Natural killer cell (primary cell): ENCODE measurements around the gene PRDX6. TPM values are rescaled to one million over a fixed set of nuclear protein-coding genes. Genes with fewer than 3 reads are reported as not detected.
A peak's percentile ranks its signal among the peaks of the same experiment; 100 is the strongest.
"Not testable (repeated sequence)": the region's sequence is repeated elsewhere in the genome, so short reads cannot be mapped to it uniquely, and the experiment has no call there.

Experiments used
- ATAC-seq, 3 donors: fragments of 150-1000 bp in 2 of 3; fragments of 200-7000 bp in 1 of 3; cut with Tn5 transposase; 1 replicate in 1 of 3; 2 replicates in 2 of 3; pipeline ENCODE4 v1.10.0; 2021; ENCODE audit warnings: mild to moderate bottlenecking in 2 of 3, moderate library complexity in 2 of 3
- DNase-seq, 2 donors: peaks; one replicate each; pipeline versions ENCODE4 v3.0.0 to v3.0.0-alpha.2; 2013 to 2021; ENCODE audit warnings: mixed read lengths in 1 of 2
- H3K27ac ChIP-seq: one replicate; pipeline ENCODE4 v1.5.1; 2013; ENCODE audit warnings: mild to moderate bottlenecking, low read length
- H3K27me3 ChIP-seq: one replicate; pipeline ENCODE4 v1.6.1; 2013; ENCODE audit warnings: low read length; ENCODE audit not compliant: control insufficient read depth, insufficient read depth
- H3K36me3 ChIP-seq: one replicate; pipeline ENCODE4 v1.6.1; 2013; ENCODE audit warnings: low read length; ENCODE audit not compliant: control insufficient read depth, insufficient read depth
- H3K4me1 ChIP-seq: one replicate; pipeline ENCODE4 v1.6.1; 2013; ENCODE audit warnings: low read length; ENCODE audit not compliant: control insufficient read depth, insufficient read depth
- H3K4me3 ChIP-seq: one replicate; pipeline ENCODE4 v1.5.1; 2013; ENCODE audit warnings: low read length
- H3K9me3 ChIP-seq: one replicate; pipeline ENCODE4 v1.6.1; 2013; ENCODE audit warnings: low read length; ENCODE audit not compliant: control insufficient read depth, insufficient read depth
- H3K27ac Mint-ChIP-seq, 2 donors: one replicate each; pipeline ENCODE4 v1.8.0; 2022; ENCODE audit warnings: mild to moderate bottlenecking in 2 of 2, mixed read lengths in 2 of 2, moderate library complexity in 1 of 2
- H3K27me3 Mint-ChIP-seq, 2 donors: one replicate each; pipeline ENCODE4 v1.8.0; 2022; ENCODE audit warnings: low read depth in 2 of 2, mixed read lengths in 2 of 2
- H3K36me3 Mint-ChIP-seq: one replicate; pipeline ENCODE4 v1.8.0; 2022; ENCODE audit warnings: mixed read lengths
- H3K4me1 Mint-ChIP-seq, 2 donors: one replicate each; pipeline ENCODE4 v1.8.0; 2022; ENCODE audit warnings: mixed read lengths in 2 of 2
- H3K4me3 Mint-ChIP-seq: one replicate; pipeline ENCODE4 v1.8.0; 2022; ENCODE audit warnings: mild to moderate bottlenecking, moderate library complexity, mixed read lengths
- H3K9me3 Mint-ChIP-seq, 2 donors: one replicate each; pipeline ENCODE4 v1.8.0; 2022; ENCODE audit warnings: mixed read lengths in 2 of 2
- CTCF ChIP-seq: fragments of 200-600 bp; IDR thresholded peaks from one replicate; pipeline ENCODE4 v1.8.0; 2022; ENCODE audit warnings: antibody characterized with exemption
- WGBS: methylation state at CpG from one replicate; pipeline ENCODE4 v1.1.7; 2013; ENCODE audit warnings: missing lambda C conversion rate; ENCODE audit not compliant: insufficient coverage; 5-methylcytosine and 5-hydroxymethylcytosine counted together
- intact Hi-C: fragments of 100-400 bp; cut with micrococcal nuclease; formaldehyde crosslinking; loops from one replicate; pipeline ENCODE4 v1.14.2; 2022
- total RNA-seq, 4 donors: library from RNA; stranded (reverse); fragments of 120-200 nt in 1 of 4; gene quantifications; one replicate each; pipeline versions ENCODE4 v1.2.3 to v1.2.4, GENCODE V29; 2013 to 2022

PRDX6 gene
- total RNA-seq, 3 donors from 2014 or later (not counting 1 experiment from before 2014, with no cell fraction given) = 95.2 to 99.9 (median 99.9) TPM

GRCh38 chr1:173451981-173452380 is 25.2 kb upstream of the PRDX6 start:
- no peaks in the 10 kb centered on the region for H3K9me3 Mint-ChIP-seq
- no peaks in the 10 kb centered on the region for H3K9me3 ChIP-seq
- intact Hi-C loops = no loop called here
- no peak overlapping the region for H3K4me3 Mint-ChIP-seq
- peaks cover 3% of the 10 kb centered on the region for H3K4me1 ChIP-seq
- H3K27me3 ChIP-seq = no peaks in the 10 kb centered on the region
- no peak for TF ChIP-seq CTCF
- 91% methylated on average over 2 of the region's 2 CpGs for WGBS
- H3K27ac Mint-ChIP-seq = peak overlapping the region in 1 of 2 donors; percentile 44
- DNase-seq (no peak), ATAC-seq (no peak)
- H3K4me1 Mint-ChIP-seq = peaks cover 27 to 37% of the 10 kb centered on the region in 2 donors
- H3K27me3 Mint-ChIP-seq = no peaks in the 10 kb centered on the region
- no peak overlapping the region for H3K4me3 ChIP-seq
- H3K36me3 ChIP-seq = no peaks in the 10 kb centered on the region
- no peak overlapping the region for H3K27ac ChIP-seq
- H3K36me3 Mint-ChIP-seq = no peaks in the 10 kb centered on the region

- TF ChIP-seq CTCF = no peak
Measured at GRCh38 chr1:173453982-173454381, 23.2 kb upstream of the PRDX6 start.

GRCh38 chr1:173454966-173455524 is 22.1 kb upstream of the PRDX6 start:
- no peaks in the 10 kb centered on the region for H3K36me3 Mint-ChIP-seq
- DNase-seq (peak in 1 of 2 donors; percentile 19), ATAC-seq (peak; percentile 29 to 78 (median 57))
- H3K4me3 ChIP-seq = no peak overlapping the region
- H3K27ac ChIP-seq = no peak overlapping the region
- WGBS = 41% methylated on average over 3 of the region's 4 CpGs
- H3K27ac Mint-ChIP-seq = peak overlapping the region; percentile 17 to 31
- H3K4me1 ChIP-seq = peaks cover 6% of the 10 kb centered on the region
- H3K9me3 Mint-ChIP-seq = no peaks in the 10 kb centered on the region
- TF ChIP-seq CTCF = no peak
- intact Hi-C loops = no loop called here
- no peaks in the 10 kb centered on the region for H3K27me3 ChIP-seq
- H3K4me3 Mint-ChIP-seq = peak overlapping the region; percentile 2
- H3K4me1 Mint-ChIP-seq = peaks cover 18 to 20% of the 10 kb centered on the region in 2 donors
- no peaks in the 10 kb centered on the region for H3K27me3 Mint-ChIP-seq
- H3K9me3 ChIP-seq = no peaks in the 10 kb centered on the region
- peaks cover 5% of the 10 kb centered on the region for H3K36me3 ChIP-seq

More at GRCh38 chr1:173453982-173454381, 23.2 kb upstream of the PRDX6 start:
- no peak overlapping the region for H3K4me3 Mint-ChIP-seq
- Histone ChIP-seq H3K36me3 (no peaks in the 10 kb centered on the region), H3K4me1 (peaks cover 3% of the 10 kb centered on the region), H3K27ac (no peak overlapping the region), H3K9me3 (no peaks in the 10 kb centered on the region), H3K4me3 (no peak overlapping the region), H3K27me3 (no peaks in the 10 kb centered on the region)
- ATAC-seq (no peak), DNase-seq (no peak)
- H3K36me3 Mint-ChIP-seq = no peaks in the 10 kb centered on the region
- H3K27me3 Mint-ChIP-seq = no peaks in the 10 kb centered on the region
- intact Hi-C loops = no loop called here
- no peaks in the 10 kb centered on the region for H3K9me3 Mint-ChIP-seq
- H3K27ac Mint-ChIP-seq = peak overlapping the region in 1 of 2 donors; percentile 13
- peaks cover 20 to 25% of the 10 kb centered on the region in 2 donors for H3K4me1 Mint-ChIP-seq

GRCh38 chr1:173459885-173460284 is 17.2 kb upstream of the PRDX6 start:
- WGBS = 62% methylated on average over 4 of the region's 4 CpGs
- Histone ChIP-seq H3K27me3 (no peaks in the 10 kb centered on the region), H3K27ac (no peak overlapping the region), H3K9me3 (peaks cover 4% of the 10 kb centered on the region), H3K4me3 (no peak overlapping the region), H3K36me3 (peaks cover 18% of the 10 kb centered on the region), H3K4me1 (peaks cover 7% of the 10 kb centered on the region)
- Mint-ChIP-seq H3K27ac (no peak overlapping the region), H3K4me3 (no peak overlapping the region), H3K27me3 (no peaks in the 10 kb centered on the region), H3K9me3 (peaks cover 2 to 5% of the 10 kb centered on the region in 2 donors), H3K4me1 (peaks cover 20 to 37% of the 10 kb centered on the region in 2 donors), H3K36me3 (peaks cover 17% of the 10 kb centered on the region)
- TF ChIP-seq CTCF = no peak
- DNase-seq = no peak
- no peak for ATAC-seq
- intact Hi-C loops = no loop called here

GRCh38 chr1:173462666-173463065 is 14.5 kb upstream of the PRDX6 start:
- H3K27ac Mint-ChIP-seq, H3K9me3 Mint-ChIP-seq, H3K4me1 ChIP-seq, H3K4me3 ChIP-seq, DNase-seq, H3K27me3 ChIP-seq, H3K9me3 ChIP-seq, H3K4me3 Mint-ChIP-seq, ATAC-seq, intact Hi-C loops, H3K27me3 Mint-ChIP-seq, H3K27ac ChIP-seq: not testable (repeated sequence)
- WGBS = 93% methylated on average over 2 of the region's 2 CpGs
- Mint-ChIP-seq H3K4me1 (peaks cover 26 to 39% of the 10 kb centered on the region in 2 donors), H3K36me3 (peaks cover 17% of the 10 kb centered on the region)
- H3K36me3 ChIP-seq = peaks cover 18% of the 10 kb centered on the region
